Stimulated activated CD8-positive, alpha-beta memory T cell treated with anti-CD3 and anti-CD28 coated beads, Interleukin-12 subunit alpha, Interleukin-12 subunit beta, amount 100 ng/mL, for 24 hours (primary cell): ENCODE data around the gene TLL2.
"Not testable (repeated sequence)": the region's sequence is repeated elsewhere in the genome, so short reads cannot be mapped to it uniquely, and the experiment has no call there.

Source experiments
- DNase-seq: peaks from one replicate; pipeline ENCODE4 v3.0.0-alpha.2; 2020; ENCODE audit errors: extremely low read depth

TLL2 gene

DNA sequence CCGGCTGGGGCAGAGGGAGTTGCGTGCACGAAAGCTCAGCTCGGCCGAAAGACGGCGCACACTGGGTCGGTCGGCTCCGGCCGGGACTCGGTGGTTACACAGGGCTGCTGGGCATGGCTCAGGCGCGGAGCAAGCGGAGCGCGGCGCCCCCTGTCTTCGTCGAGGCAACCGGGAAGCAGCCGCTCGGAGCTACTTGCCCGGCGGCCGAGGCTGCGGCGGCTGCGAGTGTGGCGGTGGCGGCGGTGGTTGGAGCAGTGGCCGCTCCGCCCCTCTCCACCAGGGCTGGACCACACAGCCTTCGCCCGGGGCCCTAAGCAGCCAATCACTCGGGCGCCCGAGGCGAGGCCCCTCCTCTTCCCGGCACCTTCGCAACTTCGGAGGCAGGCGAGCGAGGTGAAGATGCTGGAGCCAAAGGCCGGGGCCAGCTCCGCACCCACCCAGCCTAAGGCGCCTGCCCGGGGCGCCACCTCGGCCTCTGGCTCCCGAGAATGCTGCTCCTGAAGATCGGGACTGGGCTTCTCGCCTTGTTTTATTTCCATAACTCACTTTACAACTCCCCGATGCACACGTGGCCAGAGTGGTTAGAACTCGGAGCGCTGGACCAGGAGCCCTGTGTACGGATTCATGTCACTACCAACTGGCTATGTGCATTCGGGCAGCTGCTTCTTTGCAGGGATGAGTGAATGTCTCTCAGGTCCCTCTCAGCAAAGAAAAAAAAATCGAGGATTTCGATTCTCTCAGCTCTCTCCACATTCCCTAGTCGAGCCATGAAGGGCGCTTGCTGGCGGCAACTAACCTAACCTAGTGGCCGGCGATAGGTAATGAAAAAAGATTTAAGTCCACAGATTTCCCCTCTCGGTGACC lies at the start of gene TLL2:
TSS of gene TLL2 (minus strand) at position 229 of the 864 bp plus-strand sequence. CDS start 241 bp downstream, outside the sequence.
- no peak for DNase-seq

DNA sequence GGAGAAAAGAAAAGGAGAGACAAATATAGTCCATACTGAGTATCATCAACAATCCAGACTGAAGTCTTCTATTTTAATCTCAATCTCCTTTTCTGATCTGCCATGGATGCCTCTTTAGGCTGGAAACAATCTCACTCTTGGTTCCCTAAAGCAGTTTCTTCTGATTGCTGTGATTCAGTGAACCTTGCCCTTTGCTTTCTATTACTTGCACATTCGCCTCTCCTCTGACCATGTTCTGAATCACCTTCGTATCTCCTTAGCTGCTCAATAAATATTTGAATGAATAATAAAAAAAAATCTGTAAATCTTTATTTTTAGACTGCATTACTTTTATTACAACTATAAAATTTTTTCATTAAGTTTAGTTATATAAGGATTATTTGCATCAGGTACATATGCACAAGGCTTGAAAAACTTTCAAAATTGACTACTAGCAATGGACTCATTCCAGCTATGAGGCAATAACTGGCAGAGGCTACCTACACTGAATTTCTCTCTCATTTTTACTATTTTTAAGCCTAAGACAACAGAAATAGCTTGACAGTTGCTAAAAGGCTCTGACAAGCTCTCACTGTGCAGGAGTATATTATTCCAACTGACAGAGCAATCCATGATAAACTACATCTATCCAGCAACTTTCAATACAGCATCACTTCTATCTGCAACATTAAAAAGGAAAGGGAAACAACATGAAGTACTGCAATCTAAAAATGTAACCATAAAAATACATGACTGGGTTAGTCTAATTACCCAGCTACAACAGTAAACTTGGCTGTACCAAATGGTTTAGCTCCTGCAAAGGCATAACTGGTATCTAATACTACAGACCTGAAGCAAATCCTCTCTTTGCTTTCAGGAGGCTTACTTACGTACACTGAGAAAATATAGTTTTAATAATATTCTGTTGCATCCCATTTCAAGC lies 47.5 kb upstream of the TLL2 start:
- DNase-seq = no peak

DNA sequence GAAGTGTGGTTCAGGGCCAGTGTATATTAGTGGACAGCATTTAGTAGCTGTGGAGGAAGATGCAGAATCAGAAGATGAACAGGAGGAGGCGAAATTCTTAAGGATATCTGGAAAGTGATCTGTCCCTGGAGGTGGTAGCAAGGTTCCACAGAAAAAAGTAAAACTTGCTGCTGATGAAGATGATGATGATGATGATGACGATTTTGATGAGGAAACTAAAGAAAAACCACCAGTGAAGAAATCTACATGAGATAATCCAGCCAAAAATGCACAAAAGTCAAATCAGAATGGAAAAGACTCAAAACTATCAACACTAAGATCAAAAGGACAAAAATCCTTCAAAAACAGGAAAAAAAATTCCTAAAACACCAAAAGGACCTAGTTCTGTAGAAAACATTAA lies 46.8 kb upstream of the TLL2 start:
- DNase-seq = no peak

DNA sequence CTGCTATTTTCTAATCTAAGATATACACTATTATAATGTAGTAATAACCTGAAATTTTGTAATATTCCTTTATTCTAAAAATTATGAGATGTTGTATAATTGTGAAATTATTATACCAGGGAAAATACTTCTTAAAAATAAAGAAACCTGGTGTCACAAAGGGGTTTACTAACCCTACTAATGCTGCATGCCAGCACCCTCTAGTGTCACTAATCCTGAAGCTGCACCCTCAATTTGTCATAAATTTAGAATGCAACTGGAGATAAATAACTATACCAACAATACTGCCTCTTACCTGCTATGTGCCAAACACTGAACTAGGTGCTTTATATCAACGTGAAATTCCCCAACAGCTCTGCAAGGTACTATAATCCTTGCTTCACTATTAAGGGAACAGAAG lies 42.3 kb upstream of the TLL2 start:
- DNase-seq = no peak

DNA sequence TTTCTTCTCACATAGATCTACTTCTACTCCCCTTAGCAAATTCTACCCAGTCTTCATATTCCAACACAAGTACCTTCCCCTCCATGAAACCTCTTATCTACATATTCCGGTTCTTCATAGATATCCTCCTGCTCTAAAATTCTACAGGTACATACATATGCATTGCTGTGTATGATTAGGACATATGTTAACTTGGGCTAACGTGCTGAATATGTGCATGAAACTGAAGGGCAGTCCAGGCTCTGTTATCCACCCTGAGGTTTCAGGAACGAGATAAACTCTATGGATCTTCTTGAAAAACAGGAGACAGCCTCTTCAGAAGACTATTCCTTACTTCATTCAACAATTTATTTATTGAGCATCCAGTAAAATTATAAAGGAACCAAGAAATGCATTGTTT lies 41.6 kb upstream of the TLL2 start:
- DNase-seq = no peak

DNA sequence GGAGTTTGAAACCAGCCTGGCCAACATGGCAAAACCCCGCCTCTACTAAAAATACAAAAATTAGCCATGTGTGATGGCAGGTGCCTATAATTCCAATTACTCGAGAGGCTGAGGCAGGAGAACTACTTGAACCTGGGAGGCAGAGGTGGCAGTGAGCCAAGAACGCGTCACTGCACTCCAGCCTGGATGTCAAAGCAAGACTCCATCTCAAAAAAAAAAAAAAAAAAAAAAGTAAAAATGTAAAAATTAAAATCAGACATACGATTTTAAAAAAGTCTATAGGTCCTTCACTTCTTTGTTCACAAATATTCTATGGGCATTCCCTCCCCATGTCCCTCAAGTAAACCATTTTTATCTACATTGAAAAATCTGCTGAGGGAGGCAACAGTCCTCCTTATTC lies 34.9 kb upstream of the TLL2 start:
- no peak for DNase-seq

DNA sequence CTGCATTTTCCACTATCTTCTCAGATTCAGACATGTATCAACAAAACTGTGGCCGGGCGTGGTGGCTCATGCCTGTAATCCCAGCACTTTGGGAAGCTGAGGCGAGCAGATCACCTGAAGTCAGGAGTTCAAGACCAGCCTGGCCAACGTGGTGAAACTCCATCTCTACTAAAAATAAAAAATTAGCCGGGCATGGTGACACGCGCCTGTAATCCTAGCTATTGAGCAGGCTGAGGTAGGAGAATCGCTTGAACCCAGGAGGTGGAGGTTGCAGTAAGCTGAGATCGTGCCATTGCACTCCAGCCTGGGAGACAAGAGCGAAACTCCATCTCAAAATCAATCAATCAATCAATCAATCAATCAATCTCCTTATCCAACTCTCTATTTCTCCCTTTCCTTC lies 31.8 kb upstream of the TLL2 start:
- not testable (repeated sequence) for DNase-seq

DNA sequence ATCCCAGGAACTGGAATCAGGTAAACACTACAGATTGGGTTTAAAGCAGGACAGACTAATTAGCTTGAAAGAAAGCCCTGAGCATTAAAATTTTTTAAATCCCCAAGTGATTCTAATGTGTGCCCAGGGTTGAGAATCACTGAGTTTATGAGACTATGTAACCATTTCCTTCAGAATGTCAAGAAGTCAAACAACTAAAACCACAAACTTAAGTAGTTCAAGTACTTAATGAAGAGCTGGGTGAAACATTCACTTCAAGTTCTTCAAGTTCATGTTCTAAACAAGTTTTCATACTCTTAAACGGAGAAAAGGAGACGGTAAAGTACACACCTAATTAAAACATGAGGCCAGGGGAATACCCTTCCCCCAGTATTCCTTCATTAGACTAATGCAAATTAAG lies 28.2 kb upstream of the TLL2 start:
- DNase-seq = no peak

DNA sequence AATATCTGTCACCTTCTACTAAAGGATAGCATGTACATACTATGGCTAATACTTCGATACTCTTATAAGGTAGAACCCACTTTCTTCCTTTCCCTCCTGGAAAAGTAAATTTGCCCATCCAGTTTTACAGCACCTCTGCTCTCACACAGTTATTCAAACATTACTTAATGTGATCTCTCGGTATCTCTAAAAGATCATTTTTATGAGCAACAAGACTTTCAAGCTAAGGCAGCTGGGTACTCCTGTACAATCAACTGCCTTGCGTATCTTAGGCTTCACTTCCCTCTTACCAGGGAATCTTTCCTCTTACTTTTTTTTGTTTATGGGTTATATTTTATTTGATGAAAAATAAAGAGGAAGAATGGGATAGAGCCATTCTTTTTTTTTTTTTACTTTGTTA lies 26.5 kb upstream of the TLL2 start:
- DNase-seq = no peak

DNA sequence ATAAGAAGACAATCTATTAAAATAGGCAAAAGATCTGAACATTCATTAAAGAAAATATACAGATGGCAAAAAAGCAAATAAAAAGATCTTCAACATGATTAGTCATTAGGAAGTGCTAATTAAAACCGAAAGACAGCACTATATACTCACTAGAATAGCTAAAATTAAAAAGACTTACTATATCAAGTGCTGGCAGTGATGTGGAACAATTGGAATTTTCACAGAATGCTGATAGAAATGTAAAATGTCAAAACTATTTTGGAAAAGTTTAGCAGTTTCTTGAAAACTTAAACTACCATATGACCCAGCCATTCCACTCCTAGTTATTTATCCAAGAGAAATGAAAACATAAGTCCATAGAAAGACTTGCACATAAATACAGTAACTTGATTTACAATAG lies 25.0 kb upstream of the TLL2 start:
- DNase-seq = no peak

DNA sequence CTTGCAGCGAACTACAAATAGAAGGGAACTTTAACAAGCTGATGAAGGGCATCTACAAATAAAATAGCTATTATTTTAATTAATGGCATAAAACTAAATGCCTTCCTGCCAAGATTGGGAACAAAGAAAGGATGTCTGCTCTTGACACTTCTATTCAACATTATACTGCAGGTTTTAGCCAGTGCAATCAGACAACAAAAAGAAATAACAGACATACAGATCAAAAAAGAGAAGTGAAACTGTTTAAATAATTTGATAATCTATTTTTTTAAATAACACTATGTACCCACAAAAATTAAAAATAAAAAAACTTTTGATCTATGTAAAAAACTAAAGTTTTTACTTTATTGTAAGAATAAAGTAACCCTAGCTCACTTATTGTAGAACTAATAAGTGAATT lies 22.4 kb upstream of the TLL2 start:
- no peak for DNase-seq

DNA sequence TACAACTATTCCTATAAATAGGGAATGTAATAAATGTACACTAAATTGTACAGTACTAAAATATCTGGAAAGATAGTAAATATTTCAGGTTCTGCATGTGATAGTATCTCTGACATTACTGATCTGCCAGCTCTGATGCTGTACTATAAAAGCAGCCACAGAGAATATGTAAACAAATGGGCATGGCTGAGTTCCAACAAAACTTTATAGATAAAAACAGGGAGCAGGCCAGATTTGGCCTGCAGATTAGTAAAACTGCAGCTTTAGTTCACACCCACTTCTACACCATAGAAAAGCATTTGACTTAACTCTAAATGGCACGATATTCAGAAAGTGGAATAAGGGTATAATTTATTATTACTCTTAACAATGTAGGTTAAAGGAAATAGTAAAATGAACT lies 18.8 kb upstream of the TLL2 start:
- no peak for DNase-seq

DNA sequence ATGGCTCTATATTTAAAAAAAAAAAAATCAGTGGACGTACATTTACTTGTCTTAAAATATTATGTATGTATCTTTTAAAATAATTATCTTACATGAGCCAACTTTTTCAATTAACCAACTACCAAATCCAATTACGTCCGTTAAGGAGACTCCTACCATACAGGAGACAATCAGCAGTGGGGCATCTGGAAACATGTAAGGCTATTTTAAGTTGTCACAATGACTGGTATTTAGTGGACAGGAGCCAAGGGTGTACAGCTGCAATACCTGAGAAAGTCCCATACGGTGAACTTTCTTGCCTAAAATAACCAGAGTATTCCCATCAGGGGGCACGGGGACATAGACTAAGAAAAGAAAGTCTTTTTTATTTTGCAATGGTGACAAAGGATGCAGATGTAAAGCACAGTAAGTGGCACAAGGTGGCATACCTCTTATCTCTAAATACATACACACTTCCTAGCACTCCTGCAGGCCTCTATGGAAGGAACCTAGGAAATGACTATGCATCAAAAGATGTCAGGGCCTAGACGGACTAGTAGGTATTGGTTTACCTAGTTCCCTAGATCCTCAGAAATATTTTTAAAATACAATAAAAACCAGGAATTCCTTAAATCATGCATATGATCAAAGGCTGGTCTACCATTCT lies 16.0 kb upstream of the TLL2 start:
- DNase-seq = no peak

DNA sequence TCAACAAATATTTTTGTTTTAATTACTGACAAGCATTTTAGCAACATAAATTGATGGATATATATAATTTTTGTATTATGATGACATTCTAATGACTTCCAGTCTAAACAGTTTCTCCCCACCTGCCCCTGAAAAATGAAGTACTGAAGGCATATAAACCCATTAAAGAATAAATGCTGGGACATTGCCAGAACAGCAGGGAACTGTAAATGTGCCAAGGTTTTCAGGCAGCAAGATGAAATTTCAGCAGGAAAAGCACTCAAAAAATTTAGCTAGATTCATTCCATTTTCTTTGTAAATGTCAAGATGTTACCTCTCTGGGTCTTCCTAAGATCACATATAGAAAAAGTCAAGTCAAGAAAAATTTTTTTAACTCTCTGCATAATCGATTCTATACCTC lies 11.0 kb upstream of the TLL2 start:
- DNase-seq = no peak

DNA sequence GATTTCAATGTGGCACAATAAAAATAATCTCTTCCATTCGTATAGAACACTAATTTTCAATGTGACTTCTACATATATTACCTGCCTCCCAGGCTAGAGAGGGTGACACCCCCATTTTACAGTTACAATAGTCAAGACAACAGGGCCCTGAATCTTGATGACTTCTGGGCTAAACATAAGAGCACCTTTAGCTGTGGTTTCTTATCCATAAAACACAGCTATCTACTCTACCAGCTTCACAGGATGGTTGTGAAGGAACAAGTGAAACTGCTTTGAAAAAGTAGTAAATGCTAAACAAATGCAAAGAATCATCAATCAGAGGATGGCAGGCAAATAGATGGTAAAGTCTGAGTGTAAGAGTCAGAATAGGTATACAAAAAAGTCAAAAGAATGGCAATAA lies 3.6 kb upstream of the TLL2 start:
- no peak for DNase-seq

DNA sequence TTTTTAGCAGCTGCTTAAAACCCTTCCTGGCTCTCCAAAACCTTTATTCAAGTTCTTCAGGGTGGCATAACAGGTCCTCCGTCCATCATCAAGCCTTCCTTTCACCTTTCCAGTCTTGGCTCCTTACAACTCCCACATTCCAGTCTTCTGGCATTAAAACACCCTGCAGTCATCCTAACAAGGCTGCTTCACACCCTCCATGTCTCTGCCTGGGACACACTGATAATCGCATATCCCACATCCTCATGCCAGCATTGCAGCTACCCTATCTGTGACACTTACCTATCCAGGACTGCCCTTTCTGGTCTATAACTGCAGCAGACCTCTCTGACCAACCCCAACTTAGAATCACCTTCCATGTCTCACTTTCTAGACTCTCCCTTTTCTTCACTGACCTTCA lies 2.6 kb upstream of the TLL2 start:
- no peak for DNase-seq

DNA sequence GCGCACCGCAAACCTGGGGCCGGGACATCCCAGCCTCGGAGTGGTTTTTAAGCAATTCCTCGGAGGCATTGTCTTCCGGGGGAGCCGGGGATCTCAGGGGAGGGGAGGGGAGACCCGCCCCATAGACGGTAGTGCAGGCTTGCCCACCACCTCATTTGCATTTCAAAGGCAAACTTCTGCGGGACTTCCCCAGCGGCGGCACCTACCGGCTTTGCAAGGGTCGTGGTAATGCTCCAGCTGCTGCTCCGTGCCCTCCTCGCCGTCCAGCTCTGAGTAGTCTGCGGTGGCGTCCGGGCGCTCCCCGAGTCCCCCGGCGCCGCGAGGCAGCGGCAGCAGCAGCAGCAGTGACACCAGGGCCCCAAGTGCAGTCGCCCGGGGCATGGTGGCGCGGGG lies 425 bp downstream of the TLL2 start:
- DNase-seq = no peak

DNA sequence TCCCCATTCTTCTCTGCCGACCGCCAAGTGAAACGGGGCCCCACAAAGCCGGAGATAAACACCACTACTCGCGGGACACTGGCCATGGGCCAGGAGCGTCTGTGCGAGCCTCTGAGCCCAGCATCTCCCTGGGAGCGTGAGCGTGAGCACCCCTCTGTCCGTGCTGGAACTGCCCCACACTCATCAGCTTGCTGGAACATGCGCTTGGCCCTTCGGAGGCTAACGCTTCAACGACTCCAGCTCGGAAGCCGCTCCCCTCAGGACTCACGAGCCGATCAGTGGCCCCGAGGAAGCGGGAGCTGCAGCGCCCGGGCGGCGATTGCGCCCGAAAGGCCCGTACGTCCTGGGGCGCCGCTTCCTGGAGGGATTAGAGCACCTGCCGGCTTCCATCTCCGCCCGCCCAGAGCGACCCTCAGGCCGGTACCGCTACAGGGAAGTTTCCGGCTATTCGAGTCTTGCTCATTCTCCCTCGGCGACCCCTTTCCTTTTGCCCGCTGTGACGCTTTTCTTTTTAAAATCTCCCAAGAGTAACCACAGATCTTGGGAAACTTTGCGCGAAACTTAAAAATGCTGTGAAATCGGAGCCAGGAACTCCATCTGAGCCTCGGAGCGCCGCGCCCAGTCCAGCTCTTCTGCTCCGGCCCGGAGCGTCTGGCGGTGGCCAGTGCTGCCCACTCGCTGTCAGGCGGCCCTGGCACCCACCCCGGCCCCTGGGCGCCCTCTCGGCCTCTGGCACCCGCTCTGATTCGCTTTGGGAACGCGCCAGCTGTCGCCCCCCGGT lies 1.0 kb downstream of the TLL2 start:
- no peak for DNase-seq

DNA sequence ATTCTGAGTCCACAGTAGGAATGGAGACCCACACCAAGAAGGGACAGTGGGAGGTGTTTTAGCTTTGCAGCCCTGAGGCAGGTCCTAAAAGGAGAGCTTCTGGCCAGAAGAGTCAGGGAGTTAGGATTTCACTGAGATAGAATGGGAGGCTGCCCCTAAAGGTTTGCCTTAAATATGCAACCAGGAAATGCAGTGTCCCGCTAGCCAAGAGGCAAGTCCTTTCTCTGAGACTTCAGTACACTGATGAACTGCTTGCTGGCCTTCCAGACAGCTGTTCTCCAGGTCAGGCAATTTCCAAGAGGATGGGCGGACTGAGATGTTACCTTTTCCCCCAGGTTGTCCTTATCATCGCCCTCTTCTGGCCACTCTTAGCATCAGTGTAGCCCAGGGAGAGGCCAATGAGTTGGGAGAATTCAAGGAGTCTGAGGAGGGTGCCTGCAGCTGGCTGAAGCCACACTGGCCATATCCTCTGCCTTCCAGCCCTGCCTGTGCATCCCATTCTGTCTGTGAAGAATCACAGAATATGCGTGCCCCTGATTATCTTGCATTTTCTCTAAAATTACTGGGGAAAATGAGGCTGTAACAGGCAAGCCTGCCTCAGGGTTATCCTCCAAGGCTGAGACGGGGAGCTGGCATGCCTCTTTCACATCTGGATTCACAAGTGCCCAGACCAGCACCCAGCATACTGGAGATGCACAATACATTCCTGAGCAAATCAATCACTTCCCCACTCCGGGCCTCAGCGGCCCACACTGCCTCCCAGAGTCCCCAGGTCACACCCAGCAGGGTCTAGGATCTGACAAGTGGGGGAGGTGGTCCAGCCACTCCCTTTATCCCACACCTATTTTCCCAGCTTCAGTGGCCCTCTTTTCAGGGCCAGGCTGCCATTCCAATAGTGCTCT lies 2.4 kb downstream of the TLL2 start:
- no peak for DNase-seq

DNA sequence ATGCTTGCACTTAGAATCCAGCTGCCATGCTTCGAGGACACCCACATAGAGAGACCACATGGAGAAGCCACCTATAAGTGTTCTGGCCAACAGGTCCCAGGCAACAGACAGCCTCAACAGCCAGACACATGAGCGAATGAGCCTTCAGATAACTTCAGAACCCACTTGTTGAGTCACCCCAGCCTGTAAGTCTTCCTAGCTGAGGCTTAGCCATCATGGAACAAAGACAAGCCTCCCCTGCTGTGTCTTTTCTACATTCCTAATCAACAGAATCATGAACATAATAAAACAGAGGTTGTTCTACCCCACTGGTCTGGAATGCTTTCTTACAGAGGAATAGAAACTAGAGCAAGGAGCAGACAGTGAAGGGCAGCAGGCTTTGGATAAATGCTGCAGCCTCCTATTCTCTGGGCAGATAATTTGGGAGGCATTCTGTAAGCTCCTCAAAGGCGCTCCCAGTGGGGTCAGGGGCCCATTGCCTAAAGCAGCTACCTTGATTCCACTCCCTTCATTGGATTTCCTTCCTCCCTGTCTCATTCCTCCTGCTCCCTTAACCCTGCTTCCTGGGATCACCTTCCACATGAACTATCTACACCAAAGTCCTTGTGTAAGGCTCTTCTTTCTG lies 4.6 kb downstream of the TLL2 start:
- no peak for DNase-seq
